PC-9 (cell line): ENCODE data around the gene DENND11. TPM values are rescaled to one million over a fixed set of nuclear protein-coding genes. Genes with fewer than 3 reads are reported as not detected.
A peak's percentile ranks its signal among the peaks of the same experiment; 100 is the strongest.

ENCODE experiments used
- Bru-seq: library from RNA; stranded (reverse); fragments of 400-500 nt; gene quantifications from one replicate; lab custom pipeline; 2021; lab: Mats Ljungman, UMichigan
- BruChase-seq, 2 experiments: library from RNA; stranded (reverse); fragments of 400-500 nt; gene quantifications; one replicate each; lab custom pipeline; 2021; lab: Mats Ljungman, UMichigan
- BruUV-seq: library from RNA; stranded (reverse); fragments of 400-500 nt; replicated peaks from 2 replicates; lab custom pipeline; 2021; lab: Mats Ljungman, UMichigan
- CTCF ChIA-PET: fragments of 300-600 bp; sonication (Branson Sonifier 250); formaldehyde crosslinking; loops from one replicate; lab custom pipeline; 2022; ENCODE audit warnings: antibody characterized with exemption; lab: Charles Lee
- POLR2A ChIA-PET: fragments of 300-600 bp; sonication (Branson Sonifier 250); formaldehyde crosslinking; loops from one replicate; lab custom pipeline; 2022; ENCODE audit warnings: antibody characterized with exemption; ENCODE audit not compliant: unreplicated experiment; lab: Charles Lee
- DNase-seq, 2 experiments: peaks; one replicate each; pipeline versions ENCODE4 v3.0.0 to v3.0.0-alpha.2; 2015 to 2022; ENCODE audit warnings: mixed read lengths in 1 of 2
- H2AFZ ChIP-seq: fragments of 200-600 bp; sonication (generic); 2 replicates; pipeline ENCODE4 v1.8.1; 2017; ENCODE audit warnings: antibody characterized with exemption
- H3F3A ChIP-seq: fragments of 200-600 bp; sonication (generic); 2 replicates; pipeline ENCODE4 v1.8.1; 2017; ENCODE audit warnings: antibody characterized with exemption, mild to moderate bottlenecking, low read depth; ENCODE audit not compliant: insufficient read depth
- H3K27ac ChIP-seq: fragments of 200-600 bp; sonication (generic); 2 replicates; pipeline ENCODE4 v1.6.1; 2016; ENCODE audit warnings: mixed run types
- H3K27me3 ChIP-seq: fragments of 200-600 bp; sonication (generic); 2 replicates; pipeline ENCODE4 v1.6.1; 2016; ENCODE audit warnings: low read depth, mixed run types; ENCODE audit not compliant: insufficient read depth
- H3K36me3 ChIP-seq: fragments of 200-600 bp; sonication (generic); 2 replicates; pipeline ENCODE4 v1.6.1; 2016; ENCODE audit warnings: low read depth, mixed run types
- H3K4me1 ChIP-seq: fragments of 200-600 bp; sonication (generic); replicated peaks from 2 replicates; pipeline ENCODE4 v1.6.1; 2016; ENCODE audit warnings: mixed run types; ENCODE audit not compliant: insufficient read depth
- H3K4me2 ChIP-seq: fragments of 200-600 bp; sonication (generic); 2 replicates; pipeline ENCODE4 v1.6.1; 2017; ENCODE audit warnings: mixed run types
- H3K4me3 ChIP-seq: fragments of 200-600 bp; sonication (generic); 2 replicates; pipeline ENCODE4 v1.6.1; 2016; ENCODE audit warnings: mixed run types
- H3K79me2 ChIP-seq: fragments of 200-600 bp; sonication (generic); 2 replicates; pipeline ENCODE4 v1.6.1; 2017; ENCODE audit warnings: low read depth, mixed run types
- H3K9me2 ChIP-seq: fragments of 200-600 bp; sonication (generic); 2 replicates; pipeline ENCODE4 v1.8.1; 2017; ENCODE audit warnings: mild to moderate bottlenecking; ENCODE audit not compliant: insufficient read depth
- H3K9me3 ChIP-seq: fragments of 200-600 bp; sonication (generic); 2 replicates; pipeline ENCODE4 v1.8.1; 2016; ENCODE audit warnings: low read depth; ENCODE audit not compliant: insufficient read depth
- H4K20me1 ChIP-seq: fragments of 200-600 bp; sonication (generic); 2 replicates; pipeline ENCODE4 v1.8.1; 2017; ENCODE audit not compliant: insufficient read depth
- EZH2 ChIP-seq: fragments of 200-600 bp; sonication (generic); IDR thresholded peaks from 2 replicates; pipeline ENCODE4 v1.8.0; 2017; ENCODE audit warnings: antibody characterized with exemption, low read depth
- intact Hi-C: fragments of 100-400 bp; cut with micrococcal nuclease; formaldehyde crosslinking; loops from one replicate; pipeline ENCODE4 v1.10.0; 2022; ENCODE audit not compliant: unreplicated experiment
- long read RNA-seq: library from polyadenylated mRNA; stranded (forward); transcript quantifications from one replicate; pipeline ENCODE4 v2.0.0, GENCODE V29; 2022
- total RNA-seq: library from RNA; stranded (reverse); gene quantifications from 2 replicates; pipeline ENCODE4 v1.2.3, GENCODE V29; 2021
- TF ChIP-seq, protein P1 (sequence below): fragments of 200-600 bp; sonication (generic); conservative IDR thresholded peaks from 2 replicates; pipeline ENCODE4 v1.6.1; 2017; ENCODE audit warnings: mixed run types, antibody characterized with exemption, mild to moderate bottlenecking, moderate library complexity

The DENND11 gene, protein sequence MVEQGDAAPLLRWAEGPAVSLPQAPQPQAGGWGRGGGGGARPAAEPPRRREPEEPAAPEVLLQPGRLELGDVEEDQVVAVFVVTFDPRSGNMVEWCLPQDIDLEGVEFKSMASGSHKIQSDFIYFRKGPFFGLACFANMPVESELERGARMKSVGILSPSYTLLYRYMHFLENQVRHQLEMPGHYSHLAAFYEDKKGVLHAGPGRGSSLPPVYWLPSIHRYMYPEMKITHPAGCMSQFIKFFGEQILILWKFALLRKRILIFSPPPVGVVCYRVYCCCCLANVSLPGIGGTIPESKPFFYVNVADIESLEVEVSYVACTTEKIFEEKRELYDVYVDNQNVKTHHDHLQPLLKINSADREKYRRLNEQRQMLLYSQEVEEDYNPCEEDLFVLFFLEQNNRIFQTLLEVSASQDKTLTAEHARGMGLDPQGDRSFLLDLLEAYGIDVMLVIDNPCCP
- 49.4 and 55.6 TPM in 2 replicates for total RNA-seq
- percentile 77 among the genes with signal in this experiment for Bru-seq, nascent RNA
- BruChase-seq, experiment 1, labeled RNA remaining after a 2-hour chase = percentile 90 among the genes with signal in this experiment
- BruChase-seq, experiment 2, labeled RNA remaining after a 6-hour chase = percentile 91 among the genes with signal in this experiment
- long read RNA-seq, full-length matches to known transcripts = 19 of 50 reads
- long read RNA-seq, partial matches to known transcripts = 6 of 50 reads
- long read RNA-seq, other reads (novel, unspliced or antisense) = 25 of 50 reads

DNA sequence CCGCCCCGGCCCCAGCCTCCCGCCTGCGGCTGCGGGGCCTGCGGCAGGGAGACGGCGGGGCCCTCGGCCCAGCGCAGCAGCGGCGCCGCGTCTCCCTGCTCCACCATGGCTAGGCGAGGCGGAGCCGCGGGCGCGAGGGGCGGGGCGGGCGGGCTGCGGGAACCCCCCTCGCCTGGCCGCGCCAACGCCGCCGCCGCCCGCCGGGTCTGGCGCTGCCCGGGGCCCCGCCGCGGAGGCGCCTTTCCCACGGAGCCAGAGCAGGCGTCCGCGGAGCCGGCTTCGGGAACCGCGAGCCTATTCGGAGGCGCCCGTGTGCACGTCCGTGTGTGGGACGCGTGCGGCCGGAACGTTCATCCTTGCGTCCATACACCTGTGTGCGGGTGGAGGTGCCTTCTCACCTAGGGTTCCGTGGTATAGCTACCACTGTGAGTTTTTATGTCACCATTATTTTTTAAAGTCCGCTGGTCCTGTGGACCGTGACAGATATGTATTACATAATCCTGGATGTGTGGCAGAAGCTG lies at the start of gene DENND11:
Gene DENND11 (minus strand): TSS at position 120 of the 521 bp plus-strand sequence. CDS start 13 bp downstream, at position 107.
- Histone ChIP-seq H4K20me1 (no peaks in the 10 kb centered on the region), H3K9me2 (no peaks in the 10 kb centered on the region), H3K4me3 (peak within 1 kb of the TSS; percentile 84), H3K36me3 (no peaks in the 10 kb centered on the region), H3K4me1 (peaks cover 14% of the 10 kb centered on the region), H3K9me3 (no peaks in the 10 kb centered on the region), H3K27me3 (no peaks in the 10 kb centered on the region), H2AFZ (peak within 1 kb of the TSS; percentile 93), H3K4me2 (peak within 1 kb of the TSS; percentile 83), H3F3A (peaks cover 8% of the 10 kb centered on the region; the same call in 1 of the 2 replicates), H3K27ac (no peak within 1 kb of the TSS), H3K79me2 (peaks cover 14% of the 10 kb centered on the region; the same call in 1 of the 2 replicates)
- POLR2A ChIA-PET = interaction anchor here (0.5 to 0.7 kb wide), 2 partner anchors 19 to 65 kb away, joined by 3 to 8 read pairs; no protein-coding TSS in a partner anchor
- DNase-seq = peak; percentile 39 to 58
- intact Hi-C loops = loop anchor here (1.0 kb wide), 1 partner anchor 36 kb away; the partner anchor contains the start of gene SSBP1
- no TSS peak for BruUV-seq
- TF ChIP-seq EZH2 = no peak
- TF ChIP-seq, protein P1, sequence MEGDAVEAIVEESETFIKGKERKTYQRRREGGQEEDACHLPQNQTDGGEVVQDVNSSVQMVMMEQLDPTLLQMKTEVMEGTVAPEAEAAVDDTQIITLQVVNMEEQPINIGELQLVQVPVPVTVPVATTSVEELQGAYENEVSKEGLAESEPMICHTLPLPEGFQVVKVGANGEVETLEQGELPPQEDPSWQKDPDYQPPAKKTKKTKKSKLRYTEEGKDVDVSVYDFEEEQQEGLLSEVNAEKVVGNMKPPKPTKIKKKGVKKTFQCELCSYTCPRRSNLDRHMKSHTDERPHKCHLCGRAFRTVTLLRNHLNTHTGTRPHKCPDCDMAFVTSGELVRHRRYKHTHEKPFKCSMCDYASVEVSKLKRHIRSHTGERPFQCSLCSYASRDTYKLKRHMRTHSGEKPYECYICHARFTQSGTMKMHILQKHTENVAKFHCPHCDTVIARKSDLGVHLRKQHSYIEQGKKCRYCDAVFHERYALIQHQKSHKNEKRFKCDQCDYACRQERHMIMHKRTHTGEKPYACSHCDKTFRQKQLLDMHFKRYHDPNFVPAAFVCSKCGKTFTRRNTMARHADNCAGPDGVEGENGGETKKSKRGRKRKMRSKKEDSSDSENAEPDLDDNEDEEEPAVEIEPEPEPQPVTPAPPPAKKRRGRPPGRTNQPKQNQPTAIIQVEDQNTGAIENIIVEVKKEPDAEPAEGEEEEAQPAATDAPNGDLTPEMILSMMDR = no peak
- CTCF ChIA-PET = interaction anchor here (0.6 to 1.3 kb wide), 4 partner anchors 9 to 191 kb away, joined by 3 to 4 read pairs (median 3); partner anchors contain the start of gene SSBP1

- no peak for TF ChIP-seq EZH2
- TF ChIP-seq, protein P1 = no peak
- no peak overlapping the region for H3K4me2 ChIP-seq
- no peak overlapping the region for H2AFZ ChIP-seq
- DNase-seq = no peak
- no peaks in the 10 kb centered on the region for H3K79me2 ChIP-seq
- no peak overlapping the region for H3K27ac ChIP-seq
- peaks cover 29% of the 10 kb centered on the region for H3K9me3 ChIP-seq
- H3K36me3 ChIP-seq = peaks cover 89% of the 10 kb centered on the region
- no peaks in the 10 kb centered on the region for H3K27me3 ChIP-seq
- H3K9me2 ChIP-seq = no peaks in the 10 kb centered on the region
- peaks cover 9% of the 10 kb centered on the region for H4K20me1 ChIP-seq
- CTCF ChIA-PET = interaction anchor here (0.6 to 0.8 kb wide), 2 partner anchors 18 to 40 kb away, joined by 3 read pairs; no protein-coding TSS in a partner anchor
- POLR2A ChIA-PET = no interaction called here
- intact Hi-C loops = no loop called here
- no peaks in the 10 kb centered on the region for H3K4me1 ChIP-seq
- no TSS peak for BruUV-seq
- H3F3A ChIP-seq = peaks cover 10% of the 10 kb centered on the region; the same call in 1 of the 2 replicates
- H3K4me3 ChIP-seq = no peak overlapping the region
Measured at GRCh38 chr7:141748396-141748795, 46.4 kb upstream of the DENND11 start.

- peaks cover 16% of the 10 kb centered on the region for H3K4me1 ChIP-seq
- no TSS peak for BruUV-seq
- TF ChIP-seq, protein P1 = no peak
- no peak for TF ChIP-seq EZH2
- ChIA-PET CTCF (no interaction called here), POLR2A (no interaction called here)
- H3K9me2 ChIP-seq = no peaks in the 10 kb centered on the region
- peaks cover 14% of the 10 kb centered on the region for H4K20me1 ChIP-seq
- no peaks in the 10 kb centered on the region for H3K27me3 ChIP-seq
- no peak overlapping the region for H3K27ac ChIP-seq
- no peak overlapping the region for H3K4me2 ChIP-seq
- peaks cover 21% of the 10 kb centered on the region for H3K79me2 ChIP-seq
- no peak overlapping the region for H3K4me3 ChIP-seq
- no peak for DNase-seq
- H2AFZ ChIP-seq = no peak overlapping the region
- 0 out of 2 replicates have a peak, but pooled peaks cover 5% of the 10 kb centered on the region for H3K9me3 ChIP-seq
- H3K36me3 ChIP-seq = peaks cover 77% of the 10 kb centered on the region
- intact Hi-C loops = no loop called here
- H3F3A ChIP-seq = peaks cover 10% of the 10 kb centered on the region
Measured at GRCh38 chr7:141744131-141744530, 42.2 kb upstream of the DENND11 start.
